ENCODE measurements around the gene FCRLA. TPM values are rescaled to one million over a fixed set of nuclear protein-coding genes. Genes with fewer than 3 reads are reported as not detected.

The FCRLA gene
- total and polyA plus RNA-seq, 2 donors (not counting 1 experiment from before 2014, with no cell fraction given), result 140 to 248 TPM

GRCh38 chr1:161728376-161729226 is 21.6 kb downstream of the FCRLA start:
- Histone ChIP-seq H3K4me3 (ENCODE audit: control extremely low read depth in 1 of 5, extremely low read depth in 1 of 5, insufficient read depth in 1 of 5, low read depth in 2 of 5, low read length in 4 of 5) (no peak overlapping the region), H3K9me3 (ENCODE audit: control extremely low read depth in 1 of 3, control insufficient read depth in 2 of 3, insufficient read depth in 1 of 3, low read length in 2 of 3) (no peaks in the 10 kb centered on the region), H3K27me3 (replicated peaks in 1 of 4; ENCODE audit: control extremely low read depth in 1 of 4, control insufficient read depth in 3 of 4, insufficient read depth in 4 of 4, low read length in 3 of 4) (peaks cover 0 to 3% (median 0%) of the 10 kb centered on the region in 4 experiments), H3K27ac (ENCODE audit: low read length in 2 of 2) (peak overlapping the region in 1 of 2 donors; percentile 9), H3K4me1 (ENCODE audit: control insufficient read depth in 2 of 2, insufficient read depth in 2 of 2, low read length in 2 of 2) (peaks cover 14 to 27% of the 10 kb centered on the region in 2 donors), H4K20me1 (ENCODE audit: control insufficient read depth, insufficient read depth, low read length, poor library complexity, severe bottlenecking) (no peaks in the 10 kb centered on the region), H3K36me3 (replicated peaks in 1 of 2; ENCODE audit: control extremely low read depth in 1 of 2, control insufficient read depth in 1 of 2, extremely low read depth in 1 of 2, insufficient read depth in 2 of 2, low read length in 1 of 2) (no peaks in the 10 kb centered on the region), H2AFZ (ENCODE audit: insufficient read depth, low read depth, low read length, poor library complexity, severe bottlenecking) (no peak overlapping the region), H3K9ac (ENCODE audit: low read length) (no peak overlapping the region), H3K79me2 (ENCODE audit: control insufficient read depth, insufficient read depth, low read length) (no peaks in the 10 kb centered on the region), H3K4me2 (replicated peaks; ENCODE audit: low read depth, low read length, poor library complexity, severe bottlenecking) (no peak overlapping the region)
- H3K4me3 Mint-ChIP-seq, result peak overlapping the region; percentile 5
- H3K4me1 Mint-ChIP-seq, result peaks cover 40% of the 10 kb centered on the region
- CTCF ChIA-PET, result interaction anchor here (0.6 to 8.6 kb wide), 6 partner anchors 10 to 244 kb away, joined by 3 to 142 read pairs (median 4); partner anchors contain the start of gene FCRLA
- DNase-seq (peak; percentile 47), ATAC-seq (ENCODE audit: low read depth) (no peak)
- intact Hi-C loops (cut with micrococcal nuclease), result loop anchor here (5.0 kb wide), 1 partner anchor 46 kb away; no protein-coding TSS in a partner anchor
- TF ChIP-seq EZH2 (IDR thresholded peaks at IDR 0.05; ENCODE audit: borderline replicate concordance, insufficient read depth, low read depth, low read length, poor library complexity, severe bottlenecking) (no peak), CTCF (IDR thresholded peaks at IDR 0.05) (no peak)
- no peaks in the 10 kb centered on the region for H3K9me3 Mint-ChIP-seq (ENCODE audit: insufficient read depth)
- POLR2A ChIA-PET, result interaction anchor here (4.1 kb wide), 1 partner anchor 11 kb away, joined by 82 read pairs; no protein-coding TSS in a partner anchor
- 35% methylated on average over 3 of the region's 7 CpGs for WGBS (ENCODE audit: insufficient coverage)
- H3K27ac Mint-ChIP-seq, result peak overlapping the region; percentile 57
- H3K27me3 Mint-ChIP-seq, result no peaks in the 10 kb centered on the region
